COLO668 (cell line): ENCODE data around the gene PTPN11.
"Not testable (repeated sequence)": the region's sequence is repeated elsewhere in the genome, so short reads cannot be mapped to it uniquely, and the experiment has no call there.

Source experiments
- DNase-seq: peaks from one replicate; lab custom pipeline; 2025; ENCODE audit not compliant: unreplicated experiment; lab: John Stamatoyannopoulos, UW

The PTPN11 gene

GRCh38 chr12:112418608-112419296 lies at the start of gene PTPN11:
TSS of gene PTPN11 (plus strand) at chr12:112418947. CDS start at chr12:112419112, 165 bp downstream.
- DNase-seq: peak; percentile 92

GRCh38 chr12:112370199-112370598 lies 48.5 kb upstream of the PTPN11 start:
- no peak for DNase-seq

- no peak for DNase-seq
Measured at GRCh38 chr12:112370868-112371510, 47.8 kb upstream of the PTPN11 start.

GRCh38 chr12:112374166-112374740 lies 44.5 kb upstream of the PTPN11 start:
- no peak for DNase-seq

- peak; percentile 65 for DNase-seq
Measured at GRCh38 chr12:112375105-112375504, 43.6 kb upstream of the PTPN11 start.

- peak; percentile 55 for DNase-seq
Measured at GRCh38 chr12:112380663-112381405, 37.9 kb upstream of the PTPN11 start.

GRCh38 chr12:112381406-112381882 lies 37.3 kb upstream of the PTPN11 start:
- DNase-seq: peak; percentile 85

- peak; percentile 98 for DNase-seq
Measured at GRCh38 chr12:112381883-112382796, 36.6 kb upstream of the PTPN11 start, which contains the start of gene HECTD4. TSS of gene HECTD4 (minus strand) at chr12:112382431. CDS start at chr12:112382128, 303 bp downstream.

- DNase-seq: no peak
Measured at GRCh38 chr12:112382866-112383265, 35.9 kb upstream of the PTPN11 start.

- DNase-seq: no peak
Measured at GRCh38 chr12:112386726-112387125, 32.0 kb upstream of the PTPN11 start.

GRCh38 chr12:112389228-112389627 lies 29.5 kb upstream of the PTPN11 start:
- no peak for DNase-seq

- DNase-seq: not testable (repeated sequence)
Measured at GRCh38 chr12:112389922-112390654, 28.7 kb upstream of the PTPN11 start.

GRCh38 chr12:112393328-112393727 lies 25.4 kb upstream of the PTPN11 start:
- DNase-seq: no peak

GRCh38 chr12:112401054-112401453 lies 17.7 kb upstream of the PTPN11 start:
- no peak for DNase-seq

GRCh38 chr12:112401903-112402498 lies 16.7 kb upstream of the PTPN11 start:
- no peak for DNase-seq

- DNase-seq: no peak
Measured at GRCh38 chr12:112406519-112407488, 11.9 kb upstream of the PTPN11 start.

- not testable (repeated sequence) for DNase-seq
Measured at GRCh38 chr12:112407683-112408082, 11.1 kb upstream of the PTPN11 start.

GRCh38 chr12:112408621-112409020 lies 10.1 kb upstream of the PTPN11 start:
- no peak for DNase-seq
